ENCODE measurements around the gene GPBP1. TPM values are rescaled to one million over a fixed set of nuclear protein-coding genes. Genes with fewer than 3 reads are reported as not detected.

Gene GPBP1
- total RNA-seq, 1 donor from 2014 or later = 70.6 TPM

GRCh38 chr5:57247765-57248164, 73.9 kb downstream of the GPBP1 start:
- H3K4me1 ChIP-seq = peaks cover 4% of the 10 kb centered on the region
- peaks cover 63% of the 10 kb centered on the region for H3K36me3 ChIP-seq
- DNase-seq (no peak), ATAC-seq (no peak)
- no peaks in the 10 kb centered on the region for H3K27me3 ChIP-seq (ENCODE audit: low read depth)
- intact Hi-C loops (cut with DNase I) = no loop called here
- no peak for TF ChIP-seq CTCF (IDR thresholded peaks at IDR 0.05)
- H3K27ac ChIP-seq = no peak overlapping the region
- H3K4me3 ChIP-seq = no peak overlapping the region
- H3K9me3 ChIP-seq = no peaks in the 10 kb centered on the region

- Histone ChIP-seq H3K36me3 (peaks cover 79% of the 10 kb centered on the region), H3K4me1 (no peaks in the 10 kb centered on the region), H3K27ac (no peak overlapping the region), H3K9me3 (no peaks in the 10 kb centered on the region), H3K4me3 (no peak overlapping the region), H3K27me3 (ENCODE audit: low read depth) (no peaks in the 10 kb centered on the region)
- intact Hi-C loops (cut with DNase I) = no loop called here
- ATAC-seq = no peak
- DNase-seq = no peak
- TF ChIP-seq CTCF (IDR thresholded peaks at IDR 0.05) = no peak
Measured at GRCh38 chr5:57249265-57249874, 75.5 kb downstream of the GPBP1 start.

GRCh38 chr5:57258052-57258451, 84.2 kb downstream of the GPBP1 start:
- no peak overlapping the region for H3K4me3 ChIP-seq
- DNase-seq = no peak
- peaks cover 88% of the 10 kb centered on the region for H3K36me3 ChIP-seq
- no peaks in the 10 kb centered on the region for H3K4me1 ChIP-seq
- no peaks in the 10 kb centered on the region for H3K9me3 ChIP-seq
- intact Hi-C loops (cut with DNase I) = no loop called here
- no peak for TF ChIP-seq CTCF (IDR thresholded peaks at IDR 0.05)
- no peaks in the 10 kb centered on the region for H3K27me3 ChIP-seq (ENCODE audit: low read depth)
- no peak for ATAC-seq
- no peak overlapping the region for H3K27ac ChIP-seq

- Histone ChIP-seq H3K4me3 (no peak overlapping the region), H3K27ac (no peak overlapping the region), H3K9me3 (no peaks in the 10 kb centered on the region), H3K27me3 (ENCODE audit: low read depth) (no peaks in the 10 kb centered on the region), H3K36me3 (peaks cover 88% of the 10 kb centered on the region), H3K4me1 (no peaks in the 10 kb centered on the region)
- DNase-seq = no peak
- no peak for ATAC-seq
- TF ChIP-seq CTCF (IDR thresholded peaks at IDR 0.05) = no peak
- intact Hi-C loops (cut with DNase I) = no loop called here
Measured at GRCh38 chr5:57258943-57259342, 85.1 kb downstream of the GPBP1 start.

- DNase-seq (no peak), ATAC-seq (no peak)
- H3K36me3 ChIP-seq = peaks cover 84% of the 10 kb centered on the region
- intact Hi-C loops (cut with DNase I) = no loop called here
- H3K9me3 ChIP-seq = no peaks in the 10 kb centered on the region
- no peak overlapping the region for H3K4me3 ChIP-seq
- no peak overlapping the region for H3K27ac ChIP-seq
- no peaks in the 10 kb centered on the region for H3K4me1 ChIP-seq
- no peaks in the 10 kb centered on the region for H3K27me3 ChIP-seq (ENCODE audit: low read depth)
- TF ChIP-seq CTCF (IDR thresholded peaks at IDR 0.05) = no peak
Measured at GRCh38 chr5:57259704-57260103, 85.8 kb downstream of the GPBP1 start.
